Activated T-cell treated with anti-CD3 and anti-CD28 coated beads, Interleukin-2, amount 50 U/mL, for 48 hours (primary cell): ENCODE data around the gene TK2.
"Not testable (repeated sequence)": the region's sequence is repeated elsewhere in the genome, so short reads cannot be mapped to it uniquely, and the experiment has no call there.

Source experiments
- DNase-seq, 2 experiments: peaks; one replicate each; pipeline ENCODE4 v3.0.0-alpha.2; 2020

The TK2 gene

GRCh38 chr16:66502020-66502913, 47.7 kb downstream of the TK2 start:
- no peak for DNase-seq

- DNase-seq = not testable (repeated sequence)
Observed at GRCh38 chr16:66501563-66501962, 48.4 kb downstream of the TK2 start.

- DNase-seq = not testable (repeated sequence)
Observed at GRCh38 chr16:66497921-66498320, 52.0 kb downstream of the TK2 start.

- not testable (repeated sequence) for DNase-seq
Observed at GRCh38 chr16:66496226-66496625, 53.7 kb downstream of the TK2 start.

GRCh38 chr16:66495440-66495839, 54.5 kb downstream of the TK2 start:
- DNase-seq = no peak

DNA sequence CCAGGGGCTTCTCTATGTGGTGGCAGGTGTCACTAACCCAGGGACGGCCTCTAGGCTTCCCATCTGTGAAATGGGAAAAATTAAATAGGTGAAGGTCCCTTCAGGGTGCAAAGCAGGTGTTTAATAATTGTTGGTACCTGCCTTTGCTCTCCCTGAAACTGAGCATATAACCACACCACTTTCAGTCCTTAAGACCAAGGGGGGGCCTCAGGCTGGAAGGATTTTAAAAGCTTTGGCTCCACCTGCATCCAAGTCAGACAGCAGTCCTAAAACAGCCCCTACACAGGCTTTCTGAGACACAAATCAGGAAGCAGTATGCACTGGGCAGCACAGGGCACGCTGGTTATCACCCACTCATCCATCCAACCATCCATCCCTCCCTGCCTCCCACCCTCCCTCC, 55.0 kb downstream of the TK2 start:
- no peak for DNase-seq

DNA sequence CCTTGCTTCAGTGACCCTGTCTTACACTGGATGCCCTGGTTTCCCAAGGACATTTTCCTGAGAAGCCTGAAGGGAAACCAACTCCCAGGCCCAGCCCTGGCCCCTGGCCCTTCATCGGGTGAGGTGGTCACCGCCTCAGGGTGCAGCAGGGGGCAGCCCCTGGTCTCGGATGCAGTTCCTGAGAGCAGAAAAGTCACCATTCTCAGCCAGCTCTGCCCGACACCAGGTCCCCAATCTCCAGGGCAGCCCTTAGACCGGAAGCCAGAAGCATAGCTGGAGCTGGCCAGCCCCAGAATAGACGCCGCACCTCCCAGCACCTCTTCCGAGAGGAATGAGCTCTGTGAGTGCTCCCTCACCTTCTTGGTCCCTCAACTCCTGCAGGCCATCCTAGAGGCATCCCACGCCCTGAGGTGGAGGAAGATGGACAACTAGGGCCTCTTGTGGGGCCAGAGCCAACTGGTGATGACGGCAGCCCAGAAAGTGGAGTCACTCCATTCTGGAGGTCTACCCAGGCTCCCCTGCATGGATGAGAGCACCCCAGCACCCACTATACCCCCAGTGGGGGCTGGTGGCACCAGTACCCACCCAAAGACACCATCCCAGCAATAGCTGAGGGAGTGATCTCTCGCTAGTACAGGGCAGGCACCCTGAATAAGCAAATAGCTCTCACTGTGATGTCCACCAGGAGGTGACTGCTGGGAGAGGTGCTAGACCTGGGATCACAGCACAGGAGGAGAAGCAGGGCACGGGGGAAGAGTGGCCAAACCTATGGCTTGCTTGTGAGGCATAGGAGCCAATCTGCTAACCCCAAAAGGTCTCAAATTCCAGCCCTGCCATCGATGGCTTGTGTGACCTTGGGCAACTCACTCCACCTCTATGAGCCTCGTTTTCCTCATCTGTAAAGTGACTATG, 56.2 kb downstream of the TK2 start:
- DNase-seq = no peak

DNA sequence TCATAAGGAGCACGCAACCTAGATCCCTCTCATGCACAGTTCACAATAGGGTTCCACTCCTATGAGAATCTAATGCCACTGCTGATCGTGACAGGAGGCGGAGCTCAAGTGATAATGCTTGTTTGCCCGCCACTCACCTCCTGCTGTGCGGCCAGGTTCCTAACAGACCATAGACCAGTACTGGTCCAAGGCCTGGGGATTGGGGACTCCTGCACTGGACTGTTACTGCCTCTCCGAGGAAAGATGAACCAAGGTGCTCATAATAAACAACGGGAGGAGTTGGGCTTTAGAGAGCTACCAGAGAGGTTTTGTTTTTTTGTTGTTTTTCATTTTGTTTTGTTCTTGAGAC, 58.2 kb downstream of the TK2 start:
- DNase-seq = no peak

DNA sequence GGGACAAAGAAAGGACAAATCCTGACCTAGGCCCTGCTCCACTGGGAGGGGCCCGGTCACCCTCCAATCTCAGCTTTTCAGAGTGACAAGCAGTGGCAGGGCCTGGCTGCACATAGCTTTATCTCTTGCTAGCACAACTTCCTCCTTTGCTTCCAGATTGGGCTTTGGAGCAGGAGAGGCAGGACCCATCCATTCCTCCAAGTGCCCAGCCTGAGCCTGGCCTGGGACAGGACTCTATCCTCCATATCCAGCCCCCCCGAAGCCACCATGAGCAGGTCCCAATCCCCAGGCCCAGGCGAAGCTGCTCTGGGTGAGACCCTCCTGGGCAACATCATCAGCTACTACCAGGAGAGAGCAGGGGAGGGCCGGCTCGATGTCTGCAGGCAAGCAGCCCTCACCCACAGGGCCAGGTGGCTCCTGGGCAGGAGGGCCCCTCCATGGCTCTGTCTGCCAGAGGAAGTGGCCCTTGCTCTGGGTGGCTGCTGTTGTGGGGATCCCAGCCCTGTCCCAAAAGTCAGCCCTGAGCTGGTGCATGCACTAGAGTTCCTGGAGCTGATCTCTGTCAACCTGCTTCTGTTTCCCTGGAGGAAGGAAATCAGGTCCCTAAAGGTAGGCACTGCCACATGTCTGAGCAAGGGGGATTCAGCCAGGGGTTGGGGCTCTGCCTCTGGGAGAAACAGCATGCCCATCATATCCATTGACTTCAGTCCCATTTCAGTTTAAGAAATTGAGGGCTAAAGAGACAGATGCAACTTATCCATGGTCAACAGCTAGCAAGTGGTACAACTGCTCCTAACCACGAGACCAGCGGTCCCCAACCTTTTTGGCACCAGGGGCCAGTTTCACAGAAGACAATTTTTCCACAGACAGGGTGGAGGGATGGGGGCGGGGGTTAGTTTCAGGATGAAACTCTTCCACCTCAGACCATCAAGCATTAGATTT, 58.9 kb downstream of the TK2 start:
- DNase-seq = no peak

GRCh38 chr16:66489818-66490217, 60.1 kb downstream of the TK2 start:
- DNase-seq = no peak

GRCh38 chr16:66489385-66489784, 60.5 kb downstream of the TK2 start:
- no peak for DNase-seq

GRCh38 chr16:66488505-66488904, 61.4 kb downstream of the TK2 start:
- no peak for DNase-seq

- peak in 1 of 2 experiments; percentile 8 for DNase-seq
Observed at GRCh38 chr16:66487580-66488275, 62.2 kb downstream of the TK2 start.

GRCh38 chr16:66486773-66487579, 62.9 kb downstream of the TK2 start:
- DNase-seq = peak in 1 of 2 experiments; percentile 17

DNA sequence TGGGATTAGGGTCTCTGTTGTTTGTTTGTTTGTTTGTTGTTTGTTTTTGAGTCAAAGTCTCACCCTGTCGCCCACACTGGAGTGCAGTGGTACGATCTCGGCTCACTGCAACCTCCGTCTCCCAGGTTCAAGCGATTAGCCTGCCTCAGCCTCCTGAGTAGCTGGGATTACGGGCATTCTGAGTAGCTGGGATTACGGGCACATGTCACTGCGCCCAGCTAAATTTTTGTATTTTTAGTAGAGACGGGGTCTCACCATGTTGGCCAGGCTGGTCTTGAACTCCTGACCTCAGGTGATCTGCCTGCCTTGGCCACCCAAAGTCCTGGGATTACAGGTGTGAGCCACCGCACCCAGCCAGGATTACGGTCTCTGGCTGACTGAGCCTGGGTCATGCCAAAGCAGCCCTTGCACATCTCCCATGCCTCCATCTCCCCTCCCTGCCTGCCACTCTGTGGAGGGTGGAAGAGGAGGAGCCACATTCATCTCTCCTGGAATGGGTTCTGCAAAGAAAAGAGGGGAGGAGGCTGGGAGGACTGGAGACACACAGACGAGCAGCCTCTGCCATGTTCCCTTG, 63.6 kb downstream of the TK2 start:
- peak in 1 of 2 experiments; percentile 7 for DNase-seq

DNA sequence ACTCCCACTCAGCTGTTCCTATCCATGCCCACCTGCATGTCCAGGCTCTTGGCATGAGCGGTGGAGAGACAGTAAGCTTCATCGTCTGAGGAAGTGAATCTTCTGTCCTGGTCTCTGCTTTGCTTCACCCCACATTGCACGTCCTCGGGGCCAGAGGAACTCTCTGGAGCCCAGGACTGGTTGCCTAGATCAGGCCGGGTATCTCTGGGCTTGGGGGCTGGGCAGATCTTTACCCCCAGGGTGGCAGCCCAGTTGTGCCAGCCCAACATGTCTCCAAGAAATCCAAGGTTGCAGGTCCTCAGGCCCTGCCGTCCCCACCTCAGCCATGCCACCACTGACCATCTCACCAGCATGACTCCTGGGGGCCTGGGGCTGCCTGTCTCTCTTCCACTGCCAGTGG, 64.5 kb downstream of the TK2 start:
- DNase-seq = peak in 1 of 2 experiments; percentile 12

DNA sequence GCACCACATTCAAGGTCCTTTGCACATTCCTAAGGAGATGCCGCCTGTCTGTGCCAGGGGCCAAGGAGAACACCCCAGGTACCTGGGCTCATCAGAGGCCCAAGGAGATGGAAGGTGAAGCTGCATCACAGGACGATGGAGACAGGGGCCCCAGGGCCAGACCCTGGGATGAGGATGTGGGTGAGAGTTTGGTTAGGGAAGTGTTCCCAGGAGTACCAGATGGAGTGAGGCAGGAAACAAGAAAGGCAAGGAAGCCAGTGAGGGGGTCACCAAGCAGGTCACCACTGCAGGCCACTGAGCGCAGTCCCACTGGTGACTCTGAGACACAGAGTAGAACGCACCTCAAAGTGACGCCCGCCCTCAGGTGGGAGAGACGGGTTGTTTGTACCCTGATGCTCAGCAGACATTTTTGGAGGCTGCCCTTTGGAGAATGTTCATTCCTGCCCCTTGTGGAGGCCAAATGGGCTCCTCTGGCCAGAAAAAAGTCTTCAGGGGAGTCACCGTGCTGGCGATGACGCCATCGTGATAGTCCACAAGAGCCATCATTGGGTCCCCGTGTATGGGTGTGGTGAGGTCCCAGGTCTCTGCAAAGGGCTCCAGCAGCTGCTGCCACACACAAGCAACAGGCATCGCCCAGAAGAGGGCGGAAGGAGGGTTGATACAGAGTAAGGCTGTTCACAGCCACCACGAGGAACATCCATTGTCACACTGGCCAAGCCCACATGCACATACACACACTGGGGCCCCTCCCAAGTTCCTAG, 65.3 kb downstream of the TK2 start:
- DNase-seq = peak in 1 of 2 experiments; percentile 13

GRCh38 chr16:66483689-66484452, 66.1 kb downstream of the TK2 start:
- peak; percentile 87 for DNase-seq

GRCh38 chr16:66481943-66482390, 68.0 kb downstream of the TK2 start:
- DNase-seq = peak in 1 of 2 experiments; percentile 12
